K562 (cell line): ENCODE measurements around the gene NRCAM. TPM values are rescaled to one million over a fixed set of nuclear protein-coding genes. Genes with fewer than 3 reads are reported as not detected.

Experiments used
- CCAR2 ChIP-seq: fragments of 200-400 bp; formaldehyde crosslinking; IDR thresholded peaks from 2 replicates; pipeline ENCODE4 v1.6.1; 2017; ENCODE audit warnings: mild to moderate bottlenecking, low read depth, low read length
- CTBP1 ChIP-seq: fragments of 450-650 bp; IDR thresholded peaks from 2 replicates; pipeline ENCODE4 v1.6.1; 2016; ENCODE audit warnings: borderline replicate concordance
- CXXC5 ChIP-seq: fragments of 250-450 bp; sonication (Bioruptor Pico); IDR thresholded peaks from 2 replicates; pipeline ENCODE4 v1.8.0; 2022; ENCODE audit warnings: inconsistent platforms, mild to moderate bottlenecking, moderate library complexity
- ESRRB ChIP-seq: fragments of 250-450 bp; sonication (Bioruptor Pico); IDR thresholded peaks from 2 replicates; pipeline ENCODE4 v1.5.0; 2020; ENCODE audit warnings: mild to moderate bottlenecking, moderate library complexity, borderline replicate concordance
- HIVEP1 ChIP-seq: fragments of 250-450 bp; sonication (Bioruptor Pico); IDR thresholded peaks from 2 replicates; pipeline ENCODE4 v1.4.0; 2020; ENCODE audit warnings: mild to moderate bottlenecking
- NCOR1 ChIP-seq: fragments of 450-650 bp; IDR thresholded peaks from 2 replicates; pipeline ENCODE4 v1.6.1; 2016; ENCODE audit warnings: mild to moderate bottlenecking, moderate library complexity
- PCBP1 ChIP-seq: fragments of 200-400 bp; formaldehyde crosslinking; IDR thresholded peaks from 2 replicates; pipeline ENCODE4 v1.6.1; 2018; ENCODE audit warnings: mild to moderate bottlenecking, low read depth, low read length; ENCODE audit not compliant: poor library complexity, severe bottlenecking
- PRPF4 ChIP-seq: fragments of 200-400 bp; formaldehyde crosslinking; IDR thresholded peaks from one replicate; pipeline ENCODE4 v1.6.1; 2017; ENCODE audit warnings: low read length, low read depth, mild to moderate bottlenecking; ENCODE audit not compliant: insufficient read depth, poor library complexity, severe bottlenecking
- ZNF384 ChIP-seq: IDR thresholded peaks from 2 replicates; pipeline ENCODE4 v1.6.1; 2012; ENCODE audit warnings: low read depth, low read length, improper control_type of control experiment
- ZNF41 ChIP-seq: fragments of 250-450 bp; sonication (Bioruptor Pico); conservative IDR thresholded peaks from 2 replicates; pipeline ENCODE4 v1.4.0; 2020; ENCODE audit warnings: mild to moderate bottlenecking
- ZNF586 ChIP-seq: fragments of 450-650 bp; formaldehyde crosslinking; conservative IDR thresholded peaks from 2 replicates; pipeline ENCODE4 v1.4.0; 2020; ENCODE audit warnings: mild to moderate bottlenecking, moderate library complexity
- ZNF77 ChIP-seq: fragments of 250-450 bp; sonication (Bioruptor Pico); IDR thresholded peaks from 2 replicates; pipeline ENCODE4 v1.5.0; 2020
- polyA plus RNA-seq, 8 experiments: library from polyadenylated mRNA; depleted of rRNA in 4 of 8; stranded (reverse) in 5 of 8; unstranded in 3 of 8; fragments of >200 nt; fragmentation: Nextera tagmentation in 2 of 8; fragmentation: Illumina TruSeq in 1 of 8; extraction: Ambion mirVana in 2 of 8; extraction: Trizol in 1 of 8; gene quantifications; 2 replicates each; pipeline versions ENCODE4 v1.2.1 to v1.2.3, GENCODE V29; 2011 to 2014; ENCODE audit warnings: inconsistent platforms in 1 of 8, missing spikeins in 1 of 8
- total RNA-seq, 7 experiments: library from RNA; depleted of rRNA in 6 of 7; stranded (reverse); fragments of >200 nt in 6 of 7; fragmentation: Illumina TruSeq in 2 of 7; extraction: Trizol in 2 of 7; gene quantifications; 2 replicates each; pipeline versions ENCODE4 v1.2.1 to v1.2.3, GENCODE V29; 2011 to 2021; ENCODE audit warnings: low replicate concordance in 1 of 7
- TF ChIP-seq, protein P1 (sequence below): fragments of 450-650 bp; IDR thresholded peaks from 2 replicates; pipeline ENCODE4 v1.6.1; 2016; ENCODE audit warnings: mild to moderate bottlenecking
- TF ChIP-seq, protein P2 (sequence below): fragments of 450-650 bp; IDR thresholded peaks from 2 replicates; pipeline ENCODE4 v1.7.1; 2018; ENCODE audit warnings: mild to moderate bottlenecking, low read depth; ENCODE audit not compliant: partially characterized antibody
- TF ChIP-seq, protein P3 (sequence below): fragments of 250-450 bp; sonication (Bioruptor Pico); IDR thresholded peaks from 2 replicates; pipeline ENCODE4 v1.4.0; 2020; ENCODE audit warnings: mild to moderate bottlenecking, moderate library complexity
- TF ChIP-seq, protein P4 (sequence below): fragments of 250-450 bp; sonication (Bioruptor Pico); IDR thresholded peaks from 2 replicates; pipeline ENCODE4 v1.9.0; 2021; ENCODE audit warnings: mild to moderate bottlenecking
- TF ChIP-seq, protein P5 (sequence below): fragments of 450-650 bp; IDR thresholded peaks from 2 replicates; pipeline ENCODE4 v1.6.1; 2016; ENCODE audit warnings: borderline replicate concordance

NRCAM gene
- total and polyA plus RNA-seq, 9 of the 15 experiments (the other 6 are each of a cell fraction or from before 2014, with no cell fraction given): 0.03 to 0.54 (median 0.12) TPM; not detected in 1

DNA sequence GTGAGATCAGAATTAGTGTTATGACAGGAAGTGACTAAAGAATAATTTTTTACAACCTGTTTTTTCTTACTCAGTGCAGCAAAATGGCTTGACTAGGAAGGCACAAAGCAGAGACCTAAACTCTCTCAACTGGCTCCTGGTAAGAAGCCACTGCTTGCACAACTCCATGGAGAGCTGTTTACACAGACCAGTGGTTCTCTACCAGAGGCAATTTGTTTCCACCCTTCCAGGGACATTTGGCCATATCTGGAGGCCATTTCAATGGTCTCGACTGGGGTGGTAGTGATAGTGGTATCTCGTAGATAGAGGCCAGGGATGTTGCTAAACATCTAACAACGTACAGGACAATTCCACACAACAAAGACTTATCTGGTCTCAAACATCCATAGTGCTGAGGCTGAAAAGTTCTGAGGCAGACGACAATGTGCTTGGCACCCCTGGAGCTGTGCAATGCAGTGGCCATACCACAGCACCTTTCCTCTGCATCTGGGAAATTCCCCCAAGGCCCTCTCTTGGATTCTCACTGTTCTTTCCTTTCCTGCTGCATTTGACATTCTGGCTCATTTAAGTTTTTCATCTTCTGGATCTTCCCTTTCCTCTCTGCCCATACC lies 220.7 kb downstream of the NRCAM start (continued):
- no peak for TF ChIP-seq PRPF4
- TF ChIP-seq CTBP1: peak; percentile 62
- no peak for TF ChIP-seq ZNF77 (CRISPR knock-in tag)
- TF ChIP-seq, protein P1, sequence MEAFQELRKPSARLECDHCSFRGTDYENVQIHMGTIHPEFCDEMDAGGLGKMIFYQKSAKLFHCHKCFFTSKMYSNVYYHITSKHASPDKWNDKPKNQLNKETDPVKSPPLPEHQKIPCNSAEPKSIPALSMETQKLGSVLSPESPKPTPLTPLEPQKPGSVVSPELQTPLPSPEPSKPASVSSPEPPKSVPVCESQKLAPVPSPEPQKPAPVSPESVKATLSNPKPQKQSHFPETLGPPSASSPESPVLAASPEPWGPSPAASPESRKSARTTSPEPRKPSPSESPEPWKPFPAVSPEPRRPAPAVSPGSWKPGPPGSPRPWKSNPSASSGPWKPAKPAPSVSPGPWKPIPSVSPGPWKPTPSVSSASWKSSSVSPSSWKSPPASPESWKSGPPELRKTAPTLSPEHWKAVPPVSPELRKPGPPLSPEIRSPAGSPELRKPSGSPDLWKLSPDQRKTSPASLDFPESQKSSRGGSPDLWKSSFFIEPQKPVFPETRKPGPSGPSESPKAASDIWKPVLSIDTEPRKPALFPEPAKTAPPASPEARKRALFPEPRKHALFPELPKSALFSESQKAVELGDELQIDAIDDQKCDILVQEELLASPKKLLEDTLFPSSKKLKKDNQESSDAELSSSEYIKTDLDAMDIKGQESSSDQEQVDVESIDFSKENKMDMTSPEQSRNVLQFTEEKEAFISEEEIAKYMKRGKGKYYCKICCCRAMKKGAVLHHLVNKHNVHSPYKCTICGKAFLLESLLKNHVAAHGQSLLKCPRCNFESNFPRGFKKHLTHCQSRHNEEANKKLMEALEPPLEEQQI: peak; percentile 38
- TF ChIP-seq CCAR2: no peak
- peak; percentile 90 for TF ChIP-seq CXXC5 (CRISPR knock-in tag)
- peak; percentile 29; the same call in 1 of the 2 replicates for TF ChIP-seq HIVEP1 (CRISPR knock-in tag)
- TF ChIP-seq, protein P2, sequence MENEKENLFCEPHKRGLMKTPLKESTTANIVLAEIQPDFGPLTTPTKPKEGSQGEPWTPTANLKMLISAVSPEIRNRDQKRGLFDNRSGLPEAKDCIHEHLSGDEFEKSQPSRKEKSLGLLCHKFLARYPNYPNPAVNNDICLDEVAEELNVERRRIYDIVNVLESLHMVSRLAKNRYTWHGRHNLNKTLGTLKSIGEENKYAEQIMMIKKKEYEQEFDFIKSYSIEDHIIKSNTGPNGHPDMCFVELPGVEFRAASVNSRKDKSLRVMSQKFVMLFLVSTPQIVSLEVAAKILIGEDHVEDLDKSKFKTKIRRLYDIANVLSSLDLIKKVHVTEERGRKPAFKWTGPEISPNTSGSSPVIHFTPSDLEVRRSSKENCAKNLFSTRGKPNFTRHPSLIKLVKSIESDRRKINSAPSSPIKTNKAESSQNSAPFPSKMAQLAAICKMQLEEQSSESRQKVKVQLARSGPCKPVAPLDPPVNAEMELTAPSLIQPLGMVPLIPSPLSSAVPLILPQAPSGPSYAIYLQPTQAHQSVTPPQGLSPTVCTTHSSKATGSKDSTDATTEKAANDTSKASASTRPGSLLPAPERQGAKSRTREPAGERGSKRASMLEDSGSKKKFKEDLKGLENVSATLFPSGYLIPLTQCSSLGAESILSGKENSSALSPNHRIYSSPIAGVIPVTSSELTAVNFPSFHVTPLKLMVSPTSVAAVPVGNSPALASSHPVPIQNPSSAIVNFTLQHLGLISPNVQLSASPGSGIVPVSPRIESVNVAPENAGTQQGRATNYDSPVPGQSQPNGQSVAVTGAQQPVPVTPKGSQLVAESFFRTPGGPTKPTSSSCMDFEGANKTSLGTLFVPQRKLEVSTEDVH: no peak
- TF ChIP-seq, protein P3, sequence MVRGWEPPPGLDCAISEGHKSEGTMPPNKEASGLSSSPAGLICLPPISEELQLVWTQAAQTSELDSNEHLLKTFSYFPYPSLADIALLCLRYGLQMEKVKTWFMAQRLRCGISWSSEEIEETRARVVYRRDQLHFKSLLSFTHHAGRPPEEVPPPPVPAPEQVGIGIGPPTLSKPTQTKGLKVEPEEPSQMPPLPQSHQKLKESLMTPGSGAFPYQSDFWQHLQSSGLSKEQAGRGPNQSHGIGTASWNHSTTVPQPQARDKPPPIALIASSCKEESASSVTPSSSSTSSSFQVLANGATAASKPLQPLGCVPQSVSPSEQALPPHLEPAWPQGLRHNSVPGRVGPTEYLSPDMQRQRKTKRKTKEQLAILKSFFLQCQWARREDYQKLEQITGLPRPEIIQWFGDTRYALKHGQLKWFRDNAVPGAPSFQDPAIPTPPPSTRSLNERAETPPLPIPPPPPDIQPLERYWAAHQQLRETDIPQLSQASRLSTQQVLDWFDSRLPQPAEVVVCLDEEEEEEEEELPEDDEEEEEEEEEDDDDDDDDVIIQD (CRISPR knock-in tag): no peak
- no peak for TF ChIP-seq ZNF384
- TF ChIP-seq ZNF586 (CRISPR knock-in tag): no peak
- no peak for TF ChIP-seq ESRRB (CRISPR knock-in tag)
- TF ChIP-seq PCBP1: no peak
- TF ChIP-seq, protein P4, sequence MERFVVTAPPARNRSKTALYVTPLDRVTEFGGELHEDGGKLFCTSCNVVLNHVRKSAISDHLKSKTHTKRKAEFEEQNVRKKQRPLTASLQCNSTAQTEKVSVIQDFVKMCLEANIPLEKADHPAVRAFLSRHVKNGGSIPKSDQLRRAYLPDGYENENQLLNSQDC (CRISPR knock-in tag): no peak
- TF ChIP-seq ZNF41 (CRISPR knock-in tag): no peak
- TF ChIP-seq, protein P5, sequence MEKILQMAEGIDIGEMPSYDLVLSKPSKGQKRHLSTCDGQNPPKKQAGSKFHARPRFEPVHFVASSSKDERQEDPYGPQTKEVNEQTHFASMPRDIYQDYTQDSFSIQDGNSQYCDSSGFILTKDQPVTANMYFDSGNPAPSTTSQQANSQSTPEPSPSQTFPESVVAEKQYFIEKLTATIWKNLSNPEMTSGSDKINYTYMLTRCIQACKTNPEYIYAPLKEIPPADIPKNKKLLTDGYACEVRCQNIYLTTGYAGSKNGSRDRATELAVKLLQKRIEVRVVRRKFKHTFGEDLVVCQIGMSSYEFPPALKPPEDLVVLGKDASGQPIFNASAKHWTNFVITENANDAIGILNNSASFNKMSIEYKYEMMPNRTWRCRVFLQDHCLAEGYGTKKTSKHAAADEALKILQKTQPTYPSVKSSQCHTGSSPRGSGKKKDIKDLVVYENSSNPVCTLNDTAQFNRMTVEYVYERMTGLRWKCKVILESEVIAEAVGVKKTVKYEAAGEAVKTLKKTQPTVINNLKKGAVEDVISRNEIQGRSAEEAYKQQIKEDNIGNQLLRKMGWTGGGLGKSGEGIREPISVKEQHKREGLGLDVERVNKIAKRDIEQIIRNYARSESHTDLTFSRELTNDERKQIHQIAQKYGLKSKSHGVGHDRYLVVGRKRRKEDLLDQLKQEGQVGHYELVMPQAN: no peak
- TF ChIP-seq NCOR1: peak; percentile 94
